ENCODE results near the gene FECH. TPM values are rescaled to one million over a fixed set of nuclear protein-coding genes. Genes with fewer than 3 reads are reported as not detected.
"Not testable (repeated sequence)": the region's sequence is repeated elsewhere in the genome, so short reads cannot be mapped to it uniquely, and the experiment has no call there.

Gene FECH, protein sequence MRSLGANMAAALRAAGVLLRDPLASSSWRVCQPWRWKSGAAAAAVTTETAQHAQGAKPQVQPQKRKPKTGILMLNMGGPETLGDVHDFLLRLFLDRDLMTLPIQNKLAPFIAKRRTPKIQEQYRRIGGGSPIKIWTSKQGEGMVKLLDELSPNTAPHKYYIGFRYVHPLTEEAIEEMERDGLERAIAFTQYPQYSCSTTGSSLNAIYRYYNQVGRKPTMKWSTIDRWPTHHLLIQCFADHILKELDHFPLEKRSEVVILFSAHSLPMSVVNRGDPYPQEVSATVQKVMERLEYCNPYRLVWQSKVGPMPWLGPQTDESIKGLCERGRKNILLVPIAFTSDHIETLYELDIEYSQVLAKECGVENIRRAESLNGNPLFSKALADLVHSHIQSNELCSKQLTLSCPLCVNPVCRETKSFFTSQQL
- total RNA-seq = 24.3 TPM

DNA sequence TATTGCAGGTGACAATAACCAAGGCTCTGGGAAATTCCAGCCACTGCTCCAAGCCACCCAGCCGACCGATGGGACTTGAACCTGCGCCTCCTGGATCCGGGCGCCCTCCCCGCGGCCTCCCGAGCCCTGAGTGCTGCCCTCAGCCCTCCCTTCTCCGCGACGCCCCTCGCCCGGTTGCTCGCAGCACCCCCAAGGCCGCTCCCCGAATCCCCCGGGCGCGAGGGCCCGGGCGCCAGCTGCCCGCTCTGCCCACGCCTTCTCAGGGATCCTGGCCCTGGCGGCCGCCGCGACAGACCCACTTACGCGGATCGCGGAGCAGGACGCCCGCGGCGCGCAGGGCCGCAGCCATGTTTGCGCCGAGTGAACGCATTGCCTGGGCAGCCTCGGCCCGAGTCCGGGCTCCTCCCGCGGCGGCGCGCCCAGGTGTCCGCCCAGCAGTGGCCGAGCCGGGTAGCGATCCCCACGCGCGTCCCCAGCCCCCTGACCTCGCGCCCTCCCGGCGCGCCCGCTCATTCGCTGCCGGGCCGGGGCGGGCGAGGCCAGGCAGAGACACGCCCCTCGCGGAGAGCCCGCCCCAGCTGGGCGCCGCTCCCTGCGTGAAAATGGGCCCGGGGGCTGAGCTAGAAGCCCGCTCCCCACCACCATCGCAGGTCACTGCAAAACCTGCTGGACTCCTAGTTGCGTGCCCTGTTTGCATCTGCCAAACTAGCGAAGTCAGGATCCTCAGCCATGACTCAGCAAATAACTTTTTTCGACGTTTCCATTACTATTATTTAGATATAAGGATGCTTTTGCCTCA lies at the start of gene FECH:
TSS of gene FECH (minus strand) at position 452 of the 799 bp plus-strand sequence. CDS start at position 370, 82 bp downstream.
- DNase-seq = peak; percentile 77

DNA sequence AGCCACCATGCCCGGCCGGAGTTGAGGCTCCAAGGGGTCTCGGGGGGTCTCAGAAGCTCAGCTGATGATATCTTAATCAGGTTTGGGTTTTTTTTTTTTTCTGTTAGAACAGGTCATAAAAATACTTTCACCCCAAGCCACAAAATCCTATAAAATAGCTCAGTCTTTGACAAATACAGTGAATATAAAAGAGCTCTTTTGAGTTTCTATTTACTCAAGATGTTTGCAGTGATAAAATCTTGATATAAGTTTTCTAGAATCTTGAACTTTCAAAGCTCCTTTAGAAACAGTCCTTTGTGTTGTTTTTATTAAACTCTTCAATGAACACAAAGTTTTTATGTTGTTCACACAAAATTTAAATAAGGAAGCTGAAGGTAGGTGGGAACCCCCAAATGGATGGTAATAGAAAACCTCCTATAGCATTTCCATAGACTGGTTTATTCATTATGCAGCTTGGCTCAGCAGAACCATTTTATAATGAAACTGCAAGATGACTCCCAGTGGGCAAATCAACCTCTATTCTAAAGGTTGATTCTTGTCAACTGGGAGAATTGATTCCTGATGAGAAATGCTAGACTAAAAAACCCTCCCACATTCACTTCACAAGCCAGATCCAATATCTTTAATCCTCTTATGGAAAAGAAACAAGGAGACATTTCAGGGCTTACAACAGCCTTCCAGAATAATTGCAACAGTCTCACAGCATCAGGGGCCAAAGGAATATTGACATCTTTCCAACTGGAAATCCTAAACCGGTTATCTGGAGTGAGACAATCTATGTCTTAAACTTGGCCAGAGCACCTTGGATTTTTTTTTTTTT lies 48.7 kb upstream of the FECH start:
- no peak for DNase-seq

DNA sequence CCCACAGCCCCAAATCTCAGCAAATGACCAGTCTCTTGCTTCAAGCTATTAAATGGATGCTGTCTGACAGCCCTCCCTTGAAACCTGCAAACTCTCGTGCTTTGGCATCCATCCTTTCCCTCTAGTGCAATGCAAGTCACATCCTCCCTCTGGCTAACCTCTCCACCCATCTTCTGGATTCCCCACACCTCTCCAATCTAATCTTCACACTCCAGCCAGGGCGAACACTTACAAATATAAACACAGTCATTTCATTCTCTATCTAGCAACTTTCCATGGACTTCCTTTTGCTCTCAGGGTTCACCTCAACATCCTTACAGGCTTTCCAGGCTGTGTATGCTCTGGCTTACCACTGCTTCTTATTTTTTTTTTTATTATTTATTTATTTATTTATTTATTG lies 45.2 kb upstream of the FECH start:
- no peak for DNase-seq

DNA sequence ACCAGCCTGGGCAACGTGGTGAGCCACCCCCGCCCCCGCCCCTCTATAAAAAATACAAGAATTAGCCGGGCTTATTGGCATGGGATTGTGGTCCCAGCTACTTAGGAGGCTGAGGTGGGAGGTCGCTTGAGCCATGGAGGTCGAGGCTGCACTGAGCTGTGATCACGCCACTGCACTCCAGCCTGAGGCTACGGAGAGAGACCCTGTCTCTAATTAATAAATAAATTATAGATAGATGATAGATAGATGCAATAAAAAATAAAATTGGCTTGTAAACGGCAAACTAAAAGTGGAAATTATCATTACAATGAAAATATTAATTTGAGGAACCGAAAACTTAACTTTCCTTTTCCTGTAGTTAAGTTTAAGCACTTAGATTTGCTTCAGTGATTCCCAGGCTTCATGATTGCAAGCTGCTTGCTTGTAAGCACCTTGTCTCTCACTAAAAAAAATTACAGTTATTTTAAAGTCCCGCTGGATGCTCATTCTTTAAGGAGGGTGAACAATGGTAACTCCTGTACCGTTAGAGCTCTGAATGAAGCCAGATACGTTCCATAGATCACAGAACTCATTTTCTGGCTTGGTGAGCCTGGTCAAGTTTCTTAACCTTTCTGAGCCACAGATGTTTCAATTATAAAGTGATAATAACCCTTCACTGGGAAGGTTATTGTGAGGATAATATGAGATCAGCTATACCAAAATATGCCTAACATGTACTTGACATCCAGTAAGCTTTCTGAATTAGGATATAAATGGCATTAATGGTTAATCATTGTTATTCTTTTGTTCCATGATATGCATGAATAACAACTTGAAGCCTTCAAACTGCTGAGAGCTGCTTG lies 44.5 kb upstream of the FECH start:
- DNase-seq = no peak

DNA sequence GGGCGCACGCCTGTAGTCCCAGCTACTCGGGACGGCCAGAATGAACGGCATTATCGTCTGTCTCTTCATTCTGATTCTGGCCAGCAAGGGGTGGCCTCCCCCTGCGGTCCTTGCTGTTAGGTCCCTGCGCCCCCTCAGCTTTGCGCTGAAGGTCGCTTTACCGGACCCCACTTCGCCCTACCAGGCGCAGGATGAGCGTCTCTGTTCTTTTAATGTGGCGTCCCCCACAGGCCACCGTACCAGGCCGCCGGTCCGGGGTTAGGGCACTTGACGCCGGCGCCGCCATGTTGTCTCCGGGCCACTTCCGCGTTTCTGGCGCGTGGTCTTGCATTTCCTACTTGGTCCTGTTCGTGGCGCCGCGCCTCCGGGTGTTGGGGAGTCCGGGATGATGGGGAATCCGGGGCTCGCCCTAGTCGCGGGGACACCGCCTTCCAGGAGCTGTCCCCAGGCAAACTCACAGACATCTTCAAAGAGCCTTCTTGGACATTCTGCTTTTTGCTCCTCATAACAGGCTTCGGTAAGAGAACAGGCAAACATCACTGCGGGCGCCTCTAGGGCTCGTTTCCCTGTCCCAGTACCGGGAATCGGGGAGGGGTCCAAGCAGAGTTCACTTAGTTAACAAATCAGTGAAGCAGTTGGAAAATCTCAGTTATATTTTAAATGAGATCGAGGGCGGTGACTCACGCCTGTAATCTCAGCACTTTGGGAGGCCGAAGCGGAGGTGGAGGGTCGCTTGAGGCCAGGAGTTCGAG lies 43.7 kb upstream of the FECH start:
- DNase-seq = peak; percentile 92

DNA sequence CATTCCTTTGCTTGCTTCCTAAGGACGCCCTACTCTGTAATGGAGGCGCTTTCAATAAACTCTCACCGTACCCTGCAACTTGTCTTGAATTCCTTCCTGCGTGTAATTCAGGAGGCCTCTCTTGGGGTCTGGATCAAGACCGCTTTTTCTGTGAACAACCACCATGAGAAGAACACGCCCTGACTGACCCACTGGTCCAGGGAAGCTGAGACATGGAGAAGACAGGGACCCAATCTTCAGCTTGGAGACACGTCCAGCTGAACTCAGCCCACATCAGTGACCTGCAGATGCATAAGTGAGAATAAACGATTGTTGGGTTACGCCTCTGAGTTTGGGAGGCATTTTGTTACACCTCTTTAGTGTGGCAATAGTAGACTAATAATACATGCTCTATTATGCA lies 42.9 kb upstream of the FECH start:
- no peak for DNase-seq

DNA sequence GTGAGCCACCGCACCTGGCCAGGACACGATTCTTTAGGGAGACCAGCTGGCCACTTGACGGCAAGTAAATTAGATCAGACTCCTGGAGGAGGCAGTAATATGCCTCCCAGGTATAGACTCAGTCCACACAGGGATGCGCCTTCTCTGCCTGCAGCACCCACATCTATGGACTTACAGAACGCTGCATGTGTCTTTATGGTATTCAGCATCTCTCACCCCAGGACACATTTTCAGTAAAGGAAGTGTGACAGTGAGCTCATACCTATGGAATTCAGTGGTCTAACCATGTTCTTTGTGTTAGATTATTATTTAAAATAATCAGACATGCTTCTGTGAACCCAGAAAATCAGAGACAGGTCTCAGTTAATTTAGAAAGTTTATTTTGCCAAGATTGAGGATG lies 41.0 kb upstream of the FECH start:
- no peak for DNase-seq

DNA sequence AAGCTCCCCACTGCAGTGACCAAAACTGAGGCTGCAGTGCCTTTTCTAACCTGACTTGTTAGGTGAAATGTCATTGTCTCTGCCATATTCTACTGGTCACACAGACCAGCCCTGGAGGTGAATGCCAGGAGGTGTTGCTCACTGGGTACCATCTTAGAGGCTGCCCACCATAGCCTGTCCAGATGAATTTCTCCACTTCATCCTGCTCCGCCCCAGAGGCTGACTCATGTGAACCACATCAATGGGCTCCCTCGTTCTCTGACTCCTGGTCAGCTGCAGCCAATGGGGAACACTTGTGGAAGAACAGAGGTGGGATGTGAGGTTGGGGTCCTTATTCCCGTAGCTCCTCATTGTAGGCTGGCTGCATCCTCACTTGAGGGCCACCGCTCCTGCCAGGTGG lies 38.5 kb upstream of the FECH start:
- no peak for DNase-seq

DNA sequence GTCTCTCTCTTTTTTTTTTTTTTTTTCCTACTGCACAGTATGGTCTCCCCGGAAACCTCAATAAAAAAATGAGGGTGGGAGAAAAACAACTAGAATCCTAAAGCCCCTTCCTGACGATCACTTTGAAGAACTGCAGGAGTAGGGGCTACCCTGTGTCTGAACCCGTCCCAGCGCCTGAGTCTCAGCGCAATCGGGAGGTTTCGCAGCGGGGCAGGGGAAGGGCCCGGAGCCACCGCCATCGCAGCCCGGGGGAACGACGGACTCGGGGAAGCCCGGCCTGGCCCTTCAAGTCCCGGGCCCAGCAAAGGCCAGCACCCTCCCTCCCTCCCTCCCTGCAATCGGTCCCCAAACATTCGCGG lies 34.7 kb upstream of the FECH start:
- DNase-seq = no peak

DNA sequence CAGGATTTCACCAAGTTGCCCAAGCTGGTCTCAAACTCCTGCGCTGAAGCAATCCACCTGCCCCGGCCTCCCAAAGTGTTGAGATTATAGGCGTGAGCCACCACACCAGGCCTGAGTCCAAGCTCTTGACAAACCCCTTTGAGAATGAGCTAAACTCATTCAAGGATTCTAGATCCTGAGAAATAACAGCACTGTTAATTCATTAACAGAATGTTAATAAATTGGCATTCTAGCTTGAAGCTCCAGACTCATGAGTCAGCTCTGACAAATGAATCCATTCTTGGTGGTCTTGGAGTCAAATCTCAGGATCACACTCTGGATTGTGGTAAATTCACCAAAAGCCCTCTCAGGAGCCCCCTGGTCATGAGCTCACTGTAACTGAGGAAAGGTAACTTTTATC lies 33.4 kb upstream of the FECH start:
- no peak for DNase-seq

DNA sequence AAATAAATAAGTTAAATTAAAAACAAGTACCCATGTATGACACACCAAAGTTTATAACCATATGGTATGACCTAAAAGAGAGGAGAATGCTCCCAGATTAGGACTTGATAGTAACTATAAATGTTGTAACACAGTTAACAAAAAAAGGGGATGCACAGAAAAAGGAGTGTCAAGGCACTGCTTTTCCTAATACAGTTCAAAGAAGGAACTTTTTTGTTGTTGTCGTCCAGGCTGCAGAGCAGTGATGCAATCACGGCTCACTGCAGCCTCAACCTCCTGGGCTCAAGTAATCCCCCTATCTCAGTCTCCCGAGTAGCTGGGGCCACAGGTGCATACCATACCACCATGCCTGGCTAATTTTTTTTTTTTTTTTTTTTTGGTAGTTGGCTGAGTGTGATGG lies 32.4 kb upstream of the FECH start:
- DNase-seq = no peak

DNA sequence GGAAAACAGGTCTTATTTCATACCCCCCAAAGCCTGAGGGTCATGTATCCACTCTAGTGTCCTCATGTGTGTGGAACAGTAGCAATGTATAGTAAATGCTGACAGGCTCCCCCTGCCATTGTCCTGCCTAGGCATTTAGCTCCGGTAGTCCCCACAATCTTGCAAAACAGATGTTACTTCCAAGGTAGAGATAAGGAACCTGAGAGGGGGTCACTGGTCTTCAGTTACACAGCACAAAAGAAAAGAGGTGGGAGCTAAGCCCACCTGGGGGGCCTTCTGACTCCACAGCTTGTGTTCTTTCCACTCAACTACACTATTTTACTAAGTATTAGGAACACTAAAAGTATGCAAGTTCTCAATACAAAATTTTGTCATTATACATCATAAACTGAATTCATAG lies 17.4 kb upstream of the FECH start:
- no peak for DNase-seq

DNA sequence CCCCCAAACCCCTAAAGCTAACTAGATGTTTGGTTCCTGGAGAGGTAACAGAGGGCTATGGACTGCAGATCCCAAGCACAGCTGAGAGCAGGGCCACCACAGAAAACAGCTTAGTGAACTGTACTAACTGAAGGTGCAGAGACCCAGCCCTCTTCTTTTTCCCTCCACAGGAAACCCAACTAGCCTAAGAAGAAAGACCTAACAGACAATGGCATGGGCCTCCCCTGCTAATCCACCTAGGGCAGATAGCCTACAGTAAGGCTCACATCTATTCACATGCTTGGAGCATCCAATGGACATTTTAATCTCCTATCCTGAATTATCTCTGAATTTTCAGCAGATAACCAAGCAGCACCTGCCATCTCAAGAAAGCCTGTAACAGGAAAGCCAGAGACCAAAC lies 8.8 kb upstream of the FECH start:
- no peak for DNase-seq

DNA sequence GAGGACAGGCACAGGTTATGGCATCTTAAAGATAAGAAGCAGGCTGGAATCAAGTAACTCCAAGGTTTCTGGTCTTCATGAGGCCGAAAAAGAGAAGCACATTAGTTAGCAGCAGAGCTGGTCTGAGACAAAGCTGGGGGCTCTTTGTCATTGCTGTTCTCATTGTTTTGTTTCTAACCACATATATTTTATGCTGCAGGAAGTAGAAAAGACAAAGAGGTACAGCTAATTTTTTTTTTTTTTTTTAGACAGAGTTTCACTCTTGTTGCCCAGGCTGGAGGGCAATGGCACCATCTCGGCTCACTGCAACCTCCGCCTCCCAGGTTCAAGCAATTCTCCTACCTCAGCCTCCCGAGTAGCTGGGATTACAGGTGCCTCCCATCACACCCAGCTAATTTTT lies 6.2 kb upstream of the FECH start:
- DNase-seq = not testable (repeated sequence)

DNA sequence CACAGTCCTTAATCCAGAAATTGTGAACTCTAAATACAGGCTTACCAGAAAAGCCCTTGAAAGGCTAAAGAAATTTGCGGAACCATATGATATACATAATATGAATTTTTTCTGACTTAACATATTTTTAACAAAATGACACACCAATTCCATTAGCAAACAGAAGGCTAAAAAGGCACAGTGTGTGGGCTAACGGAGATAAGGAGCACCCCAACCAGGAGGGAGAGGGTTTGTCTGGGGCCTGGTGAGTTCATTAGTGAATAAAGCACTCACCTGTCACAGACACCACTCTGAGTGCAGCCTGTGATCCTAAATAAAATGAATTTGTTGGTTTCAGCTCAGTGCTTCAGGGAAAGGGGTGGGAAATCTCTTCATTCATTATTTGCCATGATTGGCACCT lies 2.7 kb upstream of the FECH start:
- DNase-seq = no peak

DNA sequence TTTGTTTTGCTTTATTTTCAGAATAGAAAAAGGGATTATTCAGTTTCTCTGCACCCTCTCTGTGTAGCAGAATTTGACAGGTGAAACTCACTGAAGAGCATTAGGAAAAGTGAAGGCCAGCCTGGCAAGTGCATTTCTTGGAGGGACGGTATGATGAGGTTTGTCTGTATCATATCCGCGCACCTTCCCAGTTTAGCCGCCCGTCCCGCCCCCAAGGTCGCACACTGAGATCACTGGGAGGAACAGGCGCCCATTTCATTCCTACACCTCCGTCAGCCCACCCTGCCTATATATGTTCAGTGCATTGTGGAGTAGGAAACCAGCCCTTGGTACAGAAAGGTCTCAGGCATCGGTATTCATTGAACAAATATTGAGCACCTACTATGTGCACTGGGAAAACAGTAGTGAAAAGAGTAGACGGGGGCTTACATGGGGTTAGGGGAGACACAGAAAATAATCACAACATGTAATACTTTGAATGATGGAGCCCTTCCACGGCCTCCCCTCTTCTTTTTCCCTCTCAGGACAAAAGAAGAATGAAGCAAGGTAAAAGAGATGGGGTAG lies 678 bp upstream of the FECH start:
- no peak for DNase-seq

DNA sequence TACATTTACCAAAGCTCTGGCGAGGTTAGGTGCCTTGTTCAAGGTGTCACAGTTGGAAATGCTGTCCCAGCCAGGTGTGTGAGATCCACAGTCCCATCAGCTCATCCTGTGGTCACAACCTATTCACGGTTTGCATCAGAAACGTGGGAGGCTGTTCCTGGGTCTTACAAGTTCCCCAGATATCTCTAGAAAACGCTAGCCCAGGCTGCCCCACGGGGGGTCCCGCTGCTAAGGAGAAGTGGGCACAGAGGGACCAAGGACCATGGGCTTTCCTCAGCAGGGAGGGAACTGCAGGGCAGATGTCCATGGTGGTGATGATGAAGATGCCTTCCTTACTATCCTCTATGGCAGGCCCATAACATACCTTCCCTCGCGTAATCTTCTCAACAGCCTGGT lies 649 bp downstream of the FECH start:
- DNase-seq = no peak

DNA sequence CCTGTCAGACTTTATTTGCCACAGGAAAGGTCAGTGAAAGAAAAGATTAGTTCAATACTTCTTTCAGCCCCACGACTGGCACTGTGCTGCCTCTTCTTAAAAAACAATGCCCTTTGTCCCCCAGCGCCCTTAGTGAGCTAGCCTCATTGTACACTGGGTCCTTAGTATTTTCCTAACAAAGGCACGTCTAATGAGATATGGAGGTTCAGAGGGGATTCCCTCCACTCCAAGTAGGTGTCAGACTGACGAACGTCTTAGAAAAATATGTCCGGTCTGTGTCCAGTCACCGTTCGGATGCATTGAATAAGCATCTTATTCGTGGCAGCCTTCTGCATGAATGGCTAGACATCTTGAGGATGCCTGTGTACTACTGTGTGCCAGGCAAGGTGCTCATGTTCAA lies 1.1 kb downstream of the FECH start:
- no peak for DNase-seq

DNA sequence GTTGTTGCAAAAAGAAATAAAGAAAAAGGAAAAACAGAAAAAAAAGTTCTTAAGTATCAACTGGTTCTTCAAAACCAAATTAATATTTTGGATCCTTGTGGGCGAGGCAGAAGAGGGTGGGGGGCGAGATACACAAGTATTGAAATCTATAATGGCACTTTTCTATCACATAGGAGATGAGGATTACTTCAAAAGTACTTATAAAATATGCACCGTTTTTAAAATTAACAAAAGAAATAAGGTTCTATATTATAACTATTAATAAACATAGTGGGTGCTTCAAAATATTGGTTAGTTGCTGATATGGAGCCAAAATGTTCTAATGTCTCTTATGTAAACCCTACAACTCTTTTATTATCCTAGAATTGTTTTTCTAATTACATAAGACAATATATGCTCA lies 2.1 kb downstream of the FECH start:
- DNase-seq = no peak

DNA sequence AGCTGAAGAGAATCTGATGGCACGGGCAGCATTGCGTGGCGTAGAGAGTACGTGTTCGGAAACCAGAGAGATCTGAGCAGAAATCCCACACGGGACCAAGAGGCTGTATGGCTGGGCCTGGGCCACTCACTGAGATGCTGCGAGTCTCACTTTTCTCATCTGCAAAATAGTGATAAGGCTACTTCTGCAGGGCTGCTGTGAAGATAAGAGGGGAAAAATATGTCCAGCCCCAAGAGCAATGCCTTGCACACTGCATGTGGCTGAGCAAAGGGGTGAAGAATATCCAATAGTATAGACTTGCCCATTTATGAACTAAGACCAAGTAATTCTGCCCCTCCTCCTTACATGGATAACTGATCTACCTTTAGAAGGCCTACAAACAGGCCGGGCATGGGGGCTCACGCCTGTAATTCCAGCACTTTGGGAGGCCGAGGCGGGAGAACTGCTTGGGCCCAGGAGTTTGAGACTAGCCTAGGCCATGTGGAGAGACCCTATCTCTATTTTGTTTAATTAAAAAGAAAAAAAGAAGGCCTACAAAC lies 3.1 kb downstream of the FECH start:
- no peak for DNase-seq

All from occipital lobe (tissue), 2 donors.